HAP-1 (cell line): ENCODE data around the gene NF2.
"Not testable (repeated sequence)": the region's sequence is repeated elsewhere in the genome, so short reads cannot be mapped to it uniquely, and the experiment has no call there.

ENCODE experiments used
- DNase-seq, 2 experiments: peaks; one replicate each; pipeline ENCODE4 v3.0.0-alpha.2; 2016 to 2020; ENCODE audit warnings: low spot score in 2 of 2
- H3K27me3 ChIP-seq: fragments of 250-450 bp; sonication (Bioruptor Pico); 2 replicates; pipeline ENCODE4 v1.5.1; 2020; ENCODE audit warnings: low read depth, mild to moderate bottlenecking, moderate library complexity
- H3K36me3 ChIP-seq: fragments of 250-450 bp; sonication (Bioruptor Pico); replicated peaks from 2 replicates; pipeline ENCODE4 v1.5.1; 2020; ENCODE audit warnings: mild to moderate bottlenecking
- H3K4me1 ChIP-seq: fragments of 250-450 bp; sonication (Bioruptor Pico); 2 replicates; pipeline ENCODE4 v1.5.1; 2020; ENCODE audit warnings: mild to moderate bottlenecking
- H3K4me3 ChIP-seq: fragments of 250-450 bp; sonication (Bioruptor Pico); 2 replicates; pipeline ENCODE4 v1.5.1; 2020; ENCODE audit warnings: mild to moderate bottlenecking, moderate library complexity
- H3K9me3 ChIP-seq: fragments of 250-450 bp; sonication (Bioruptor Pico); 2 replicates; pipeline ENCODE4 v1.5.1; 2020; ENCODE audit warnings: mild to moderate bottlenecking, moderate library complexity
- in situ Hi-C: fragments of 300-500 bp; cut with MboI; formaldehyde crosslinking; loops from 3 replicates; pipeline ENCODE4 v1.14.3; 2020; ENCODE audit warnings: low sequenced_read_pairs, inconsistent platforms, mixed read lengths

The NF2 gene

DNA sequence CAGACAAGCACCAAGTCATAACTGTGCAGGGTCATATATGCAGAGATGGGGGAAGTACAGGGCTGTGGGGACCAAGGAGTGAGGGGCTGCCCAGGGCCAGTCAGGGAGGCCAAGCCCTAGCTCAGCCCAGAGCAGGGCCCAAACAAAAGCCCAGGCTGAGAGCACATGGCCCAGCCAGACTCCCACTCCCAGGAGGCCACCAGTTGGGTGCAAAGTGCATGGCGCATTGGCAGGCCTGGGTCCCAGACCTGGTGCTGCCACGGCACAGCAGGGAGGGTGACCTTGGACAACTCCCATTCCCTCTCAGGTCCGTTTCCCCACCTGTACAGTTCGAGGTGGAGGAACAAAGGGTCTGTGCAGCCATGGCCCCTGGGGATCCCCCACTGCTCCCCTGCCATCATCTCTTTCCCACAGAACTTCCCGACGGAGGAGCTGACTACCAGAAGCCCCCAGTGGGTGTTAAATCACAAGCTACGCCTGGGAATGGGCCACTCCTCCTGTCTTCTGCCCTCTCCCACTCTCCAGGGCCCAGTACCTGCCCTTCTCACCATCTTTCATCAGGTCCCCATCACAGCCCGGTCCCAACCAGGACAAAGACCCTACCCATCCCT, 23.1 kb upstream of the NF2 start:
- Histone ChIP-seq H3K4me1 (peaks cover 8% of the 10 kb centered on the region; the same call in 1 of the 2 replicates), H3K36me3 (peaks cover 4% of the 10 kb centered on the region; the same call in 1 of the 2 replicates), H3K4me3 (peak overlapping the region; percentile 65), H3K27me3 (no peaks in the 10 kb centered on the region), H3K9me3 (no peaks in the 10 kb centered on the region)
- peak in 1 of 2 experiments; percentile 44 for DNase-seq
- in situ Hi-C loops = no loop called here

DNA sequence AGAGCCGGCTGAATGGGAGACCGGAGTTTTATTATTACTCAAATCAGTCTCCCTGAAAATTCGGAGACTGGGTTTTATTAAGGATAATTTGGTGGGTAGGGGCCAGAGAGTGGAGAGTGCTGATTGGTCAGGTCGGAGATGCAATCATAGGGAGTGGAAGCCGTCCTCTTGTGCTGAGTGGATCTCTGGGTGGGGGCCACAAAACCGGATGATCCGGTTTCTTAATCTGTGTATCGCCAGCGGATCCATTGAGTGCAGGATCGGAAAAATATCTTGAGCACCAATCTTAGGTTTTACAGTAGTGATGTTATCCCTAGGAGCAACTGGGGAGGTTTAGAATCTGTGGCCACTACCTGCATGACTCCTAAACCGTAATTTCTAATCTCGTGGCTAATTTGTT, 21.6 kb upstream of the NF2 start:
- Histone ChIP-seq H3K36me3 (peaks cover 4% of the 10 kb centered on the region; the same call in 1 of the 2 replicates), H3K27me3 (no peaks in the 10 kb centered on the region), H3K4me3 (no peak overlapping the region; the same call in 1 of the 2 replicates), H3K4me1 (peaks cover 8% of the 10 kb centered on the region; the same call in 1 of the 2 replicates), H3K9me3 (no peaks in the 10 kb centered on the region)
- in situ Hi-C loops = no loop called here
- no peak for DNase-seq

DNA sequence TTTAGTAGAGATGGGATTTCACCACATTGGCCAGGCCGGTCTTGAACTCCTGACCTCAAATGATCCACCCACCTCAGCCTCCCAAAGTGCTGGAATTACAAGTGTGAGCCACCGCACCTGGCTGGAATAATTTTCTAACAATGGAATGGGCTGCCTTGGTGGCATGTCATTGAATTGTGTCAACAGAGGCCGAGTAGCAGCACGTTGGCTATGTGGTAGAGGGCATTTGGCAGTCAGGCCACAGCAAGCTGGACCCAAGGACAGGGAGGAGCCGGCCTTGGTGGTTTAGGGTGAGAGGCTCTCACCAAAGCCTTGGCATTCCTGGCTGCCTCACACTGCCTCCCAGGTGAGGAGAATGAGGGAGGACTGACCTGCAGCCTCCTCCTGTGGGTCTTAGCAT, 18.5 kb upstream of the NF2 start:
- in situ Hi-C loops = no loop called here
- Histone ChIP-seq H3K27me3 (no peaks in the 10 kb centered on the region), H3K4me3 (no peak overlapping the region), H3K4me1 (peaks cover 4% of the 10 kb centered on the region; the same call in 1 of the 2 replicates), H3K9me3 (no peaks in the 10 kb centered on the region), H3K36me3 (no peaks in the 10 kb centered on the region)
- no peak for DNase-seq

DNA sequence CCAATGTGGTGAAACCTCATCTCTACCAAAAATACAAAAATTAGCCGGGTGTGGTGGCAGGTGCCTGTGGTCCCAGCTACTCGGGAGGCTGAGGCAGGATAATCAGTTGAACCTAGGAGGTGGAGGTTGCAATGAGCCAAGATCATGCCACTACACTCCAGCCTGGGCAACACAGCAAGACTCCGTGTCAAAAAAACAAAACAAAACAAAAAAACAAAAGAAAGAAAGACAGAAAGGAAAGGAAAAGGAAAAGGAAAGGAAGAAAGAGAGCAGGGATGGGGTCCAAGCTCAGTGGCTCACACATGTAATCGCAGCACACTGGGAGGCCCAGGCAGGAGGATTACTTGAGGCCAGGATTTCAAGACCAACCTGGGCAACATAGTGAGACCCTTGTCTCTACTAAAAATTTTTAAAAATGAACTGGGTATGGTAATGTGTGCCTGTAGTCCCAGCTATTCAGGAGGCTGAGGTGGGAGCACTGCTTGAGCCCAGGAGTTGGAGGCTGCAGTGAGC, 17.2 kb upstream of the NF2 start:
- H3K4me1 ChIP-seq, H3K9me3 ChIP-seq, H3K4me3 ChIP-seq, in situ Hi-C loops, H3K36me3 ChIP-seq, H3K27me3 ChIP-seq, DNase-seq: not testable (repeated sequence)

DNA sequence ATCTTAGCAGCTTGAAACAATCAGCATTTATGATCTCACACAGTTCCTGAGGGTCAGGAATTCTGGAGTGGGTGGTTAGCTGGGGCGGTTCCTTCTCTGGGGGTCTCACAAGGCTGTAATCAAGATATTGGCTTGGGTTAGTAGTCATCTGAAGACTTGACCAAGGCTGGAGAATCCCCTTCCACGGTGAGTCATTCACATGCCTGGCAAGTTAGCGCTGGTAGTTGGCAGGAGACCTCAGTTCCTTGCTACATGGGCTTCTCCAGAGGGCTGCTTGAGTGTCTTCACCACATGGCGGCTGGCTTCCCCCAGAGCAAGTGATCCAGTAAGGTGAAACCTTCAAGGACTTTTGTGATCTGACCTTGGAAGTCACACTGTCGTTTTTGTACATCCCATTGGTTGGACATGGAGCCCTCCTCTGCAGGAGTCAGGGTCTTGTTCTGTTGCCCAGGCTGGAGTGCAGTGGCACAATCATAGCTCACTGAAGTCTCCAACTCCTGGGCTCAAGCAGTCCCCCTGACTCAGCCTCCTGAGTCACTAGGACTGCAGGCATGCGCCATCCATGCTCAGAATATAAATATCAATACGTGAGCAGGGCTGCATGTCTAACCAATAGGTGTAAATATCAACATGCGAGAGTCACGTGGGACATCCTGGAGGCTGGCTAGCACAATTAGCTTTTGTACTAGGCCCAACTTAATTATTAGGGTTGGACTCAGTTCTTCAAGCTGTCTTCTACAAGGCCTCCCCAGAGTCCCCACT, 15.3 kb upstream of the NF2 start:
- H3K9me3 ChIP-seq = no peaks in the 10 kb centered on the region
- DNase-seq = no peak
- H3K4me1 ChIP-seq = no peaks in the 10 kb centered on the region
- no peaks in the 10 kb centered on the region for H3K36me3 ChIP-seq
- no peaks in the 10 kb centered on the region for H3K27me3 ChIP-seq
- in situ Hi-C loops = no loop called here
- H3K4me3 ChIP-seq = no peak overlapping the region

DNA sequence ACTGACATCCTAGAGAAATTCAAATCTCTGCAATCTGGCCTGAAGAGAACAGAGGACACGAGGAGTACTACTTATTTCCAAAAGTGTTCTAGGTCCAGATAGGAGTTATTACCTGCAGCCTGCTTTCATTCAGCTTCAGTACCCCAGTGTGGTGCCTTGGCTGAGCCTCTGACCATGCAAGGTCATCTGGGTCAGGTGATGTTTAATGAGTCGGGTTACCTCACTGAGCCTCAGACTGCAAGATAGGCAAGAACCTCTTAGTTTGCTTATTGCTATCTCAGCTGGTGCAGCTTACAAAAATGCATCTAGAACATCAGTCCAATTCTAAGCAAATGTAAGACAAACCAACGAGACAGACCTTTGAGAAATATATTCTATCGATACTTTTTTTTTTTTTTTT, 9.5 kb upstream of the NF2 start:
- in situ Hi-C loops = no loop called here
- H3K9me3 ChIP-seq = no peaks in the 10 kb centered on the region
- no peaks in the 10 kb centered on the region for H3K36me3 ChIP-seq
- no peak overlapping the region for H3K4me3 ChIP-seq
- H3K4me1 ChIP-seq = no peaks in the 10 kb centered on the region
- no peaks in the 10 kb centered on the region for H3K27me3 ChIP-seq
- DNase-seq = no peak

DNA sequence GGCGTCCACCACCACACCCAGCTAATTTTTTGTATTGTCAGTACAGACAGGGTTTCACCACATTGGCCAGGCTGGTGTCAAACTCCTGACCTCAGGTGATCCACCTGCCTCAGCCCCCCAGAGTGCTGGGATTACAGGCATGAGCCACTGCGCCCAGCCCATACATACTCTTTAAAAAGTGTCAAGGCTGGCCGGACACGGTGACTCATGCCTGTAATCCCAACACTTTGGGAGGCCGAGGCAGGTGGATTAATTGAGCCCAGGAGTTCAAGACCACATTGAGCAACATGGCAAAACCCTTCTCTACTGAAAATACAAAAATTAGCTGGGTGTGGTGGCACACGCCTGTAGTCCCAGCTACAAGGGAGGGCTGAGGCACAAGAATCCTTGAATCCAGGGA, 9.0 kb upstream of the NF2 start:
- H3K9me3 ChIP-seq, in situ Hi-C loops, DNase-seq, H3K36me3 ChIP-seq, H3K27me3 ChIP-seq, H3K4me3 ChIP-seq, H3K4me1 ChIP-seq: not testable (repeated sequence)

DNA sequence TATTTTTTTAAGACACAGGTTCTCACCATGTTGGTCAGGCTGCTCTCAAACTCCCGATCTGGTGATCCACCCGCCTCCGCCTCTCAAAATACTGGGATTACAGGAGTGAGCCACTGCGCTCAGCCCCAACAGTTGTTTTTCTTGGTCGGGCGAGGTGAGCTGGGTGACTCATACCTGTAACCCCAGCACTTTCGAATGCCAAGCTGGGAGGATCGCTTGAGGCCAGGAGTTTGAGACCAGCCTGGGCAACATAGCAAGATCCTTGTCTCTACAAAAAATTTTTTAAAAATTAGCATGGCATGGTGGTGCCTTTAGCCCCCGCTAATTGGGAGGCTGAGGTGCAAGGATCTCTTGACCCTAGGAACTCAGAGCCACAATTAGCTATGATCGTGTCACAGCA, 7.0 kb upstream of the NF2 start:
- no peak for DNase-seq
- H3K4me1 ChIP-seq = no peaks in the 10 kb centered on the region
- H3K9me3 ChIP-seq = no peaks in the 10 kb centered on the region
- H3K27me3 ChIP-seq = no peaks in the 10 kb centered on the region
- in situ Hi-C loops = no loop called here
- no peak overlapping the region for H3K4me3 ChIP-seq
- H3K36me3 ChIP-seq = no peaks in the 10 kb centered on the region

DNA sequence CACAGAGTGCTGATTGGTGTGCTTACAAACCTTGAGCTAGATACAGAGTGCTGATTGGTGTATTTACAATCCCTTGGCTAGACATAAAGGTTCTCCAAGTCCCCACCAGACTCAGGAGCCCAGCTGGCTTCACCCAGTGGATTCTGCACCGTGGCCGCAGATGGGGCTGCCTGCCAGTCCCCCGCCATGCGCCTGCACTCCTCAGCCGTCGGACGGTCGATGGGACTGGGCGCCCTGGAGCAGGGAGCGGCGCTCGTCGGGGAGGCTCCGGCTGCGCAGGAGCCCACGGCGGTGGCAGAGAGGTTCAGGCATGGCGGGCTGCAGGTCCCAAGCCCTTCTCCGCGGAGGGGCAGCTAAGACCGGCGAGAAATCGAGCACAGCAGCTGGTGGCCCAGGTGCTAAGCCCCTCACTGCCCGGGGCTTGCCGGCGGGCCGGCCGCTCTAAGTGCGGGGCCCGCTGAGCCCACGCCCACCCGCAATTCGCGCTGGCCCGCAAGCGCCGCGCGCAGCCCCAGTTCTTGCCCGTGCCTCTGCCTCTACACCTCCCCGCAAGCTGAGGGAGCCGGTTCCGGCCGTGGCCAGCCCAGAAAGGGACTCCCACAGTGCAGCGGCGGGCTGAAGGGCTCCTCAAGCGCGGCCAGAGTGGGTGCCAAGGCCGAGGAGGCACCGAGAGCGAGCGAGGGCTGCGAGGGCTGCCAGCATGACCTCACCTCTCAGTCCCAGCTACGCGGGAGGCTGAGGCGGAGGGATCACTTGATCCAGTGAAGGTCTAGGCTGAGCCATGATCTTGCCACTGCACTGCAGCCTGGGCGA, 5.4 kb upstream of the NF2 start:
- H3K4me3 ChIP-seq, in situ Hi-C loops, DNase-seq, H3K36me3 ChIP-seq, H3K4me1 ChIP-seq, H3K27me3 ChIP-seq, H3K9me3 ChIP-seq: not testable (repeated sequence)

DNA sequence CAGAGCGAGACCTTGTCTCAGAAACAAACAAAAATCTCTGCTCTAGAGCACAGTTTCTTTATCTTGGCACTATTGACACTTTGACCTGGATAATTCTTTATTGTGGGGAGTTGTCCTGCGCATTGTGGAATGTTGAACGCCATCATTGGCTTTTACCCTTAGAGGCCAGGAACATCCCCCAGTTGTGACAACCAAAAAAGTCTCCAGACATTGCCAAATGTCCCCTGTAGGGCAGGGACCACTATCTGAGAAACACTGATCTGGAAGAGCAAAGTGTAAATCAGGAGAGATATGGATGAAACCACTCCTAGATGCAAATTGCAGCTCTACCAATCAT, 4.8 kb upstream of the NF2 start:
- no peaks in the 10 kb centered on the region for H3K9me3 ChIP-seq
- in situ Hi-C loops = no loop called here
- H3K27me3 ChIP-seq = no peaks in the 10 kb centered on the region
- no peaks in the 10 kb centered on the region for H3K36me3 ChIP-seq
- DNase-seq = no peak
- no peak overlapping the region for H3K4me3 ChIP-seq
- H3K4me1 ChIP-seq = peaks cover 5% of the 10 kb centered on the region; the same call in 1 of the 2 replicates

DNA sequence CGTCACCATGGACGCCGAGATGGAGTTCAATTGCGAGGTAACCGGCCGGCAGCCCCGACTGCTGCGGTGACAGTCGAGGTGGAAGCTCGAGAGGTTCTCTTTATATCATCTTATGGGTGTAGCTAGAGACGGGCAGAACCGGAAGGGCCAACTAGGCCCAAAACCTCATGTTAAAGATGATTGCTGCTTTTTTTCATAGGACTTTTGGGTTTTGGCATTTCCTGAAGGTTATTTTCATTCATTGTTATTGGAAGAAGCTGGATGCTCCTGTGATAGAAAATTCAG, 585 bp downstream of the NF2 start:
- no peak for DNase-seq
- peaks cover 6% of the 10 kb centered on the region; the same call in 1 of the 2 replicates for H3K36me3 ChIP-seq
- in situ Hi-C loops = no loop called here

DNA sequence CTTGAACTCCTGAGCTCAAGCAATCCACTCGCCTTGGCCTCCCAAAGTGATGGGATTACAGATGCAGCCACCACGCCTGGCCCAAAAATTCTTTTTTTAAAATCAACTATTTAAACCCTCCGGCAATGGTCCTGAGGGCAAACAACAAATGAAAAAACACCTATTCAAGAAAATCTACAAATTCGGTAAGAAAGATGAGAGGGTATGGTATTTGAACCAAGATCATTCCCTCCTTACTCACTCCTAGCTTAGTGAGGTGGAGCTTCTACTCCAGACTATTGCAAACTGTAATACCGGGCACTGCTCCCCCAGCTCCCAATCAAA, 2.1 kb downstream of the NF2 start:
- Histone ChIP-seq H3K9me3 (0 out of 2 replicates have a peak, but pooled peaks cover 2% of the 10 kb centered on the region), H3K4me3 (no peak overlapping the region), H3K27me3 (no peaks in the 10 kb centered on the region), H3K4me1 (peaks cover 25% of the 10 kb centered on the region), H3K36me3 (peaks cover 6% of the 10 kb centered on the region; the same call in 1 of the 2 replicates)
- no peak for DNase-seq
- in situ Hi-C loops = no loop called here

More for the DNA sequence above, 585 bp downstream of the NF2 start:
- H3K4me3 ChIP-seq = peak overlapping the region; percentile 69
- H3K9me3 ChIP-seq = no peaks in the 10 kb centered on the region
- H3K4me1 ChIP-seq = peaks cover 25% of the 10 kb centered on the region
- H3K27me3 ChIP-seq = no peaks in the 10 kb centered on the region

DNA sequence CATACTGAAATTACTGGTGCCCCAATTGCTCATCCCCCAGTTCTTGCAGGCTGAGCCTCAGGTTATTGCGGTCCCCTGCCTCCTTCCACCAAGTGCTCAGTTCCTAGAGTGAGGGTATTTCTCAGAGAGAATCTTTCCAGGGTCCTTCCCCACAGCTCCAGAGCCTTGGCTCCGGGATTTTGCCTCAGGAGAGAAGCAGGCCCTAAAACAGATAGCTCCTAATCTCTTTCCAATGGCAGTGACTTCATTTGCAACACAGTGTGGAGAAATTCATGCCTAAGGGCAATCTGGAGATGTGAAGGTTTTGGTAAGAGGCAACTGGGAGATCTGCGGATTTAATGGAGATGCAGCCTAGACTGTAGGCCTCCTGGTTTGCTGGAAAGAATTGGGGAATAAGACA, 2.9 kb downstream of the NF2 start:
- H3K4me3 ChIP-seq = no peak overlapping the region
- H3K9me3 ChIP-seq = peaks cover 7% of the 10 kb centered on the region; the same call in 1 of the 2 replicates
- peak; percentile 55 to 67 for DNase-seq
- peaks cover 6% of the 10 kb centered on the region; the same call in 1 of the 2 replicates for H3K36me3 ChIP-seq
- no peaks in the 10 kb centered on the region for H3K27me3 ChIP-seq
- peaks cover 25% of the 10 kb centered on the region for H3K4me1 ChIP-seq
- in situ Hi-C loops = no loop called here

DNA sequence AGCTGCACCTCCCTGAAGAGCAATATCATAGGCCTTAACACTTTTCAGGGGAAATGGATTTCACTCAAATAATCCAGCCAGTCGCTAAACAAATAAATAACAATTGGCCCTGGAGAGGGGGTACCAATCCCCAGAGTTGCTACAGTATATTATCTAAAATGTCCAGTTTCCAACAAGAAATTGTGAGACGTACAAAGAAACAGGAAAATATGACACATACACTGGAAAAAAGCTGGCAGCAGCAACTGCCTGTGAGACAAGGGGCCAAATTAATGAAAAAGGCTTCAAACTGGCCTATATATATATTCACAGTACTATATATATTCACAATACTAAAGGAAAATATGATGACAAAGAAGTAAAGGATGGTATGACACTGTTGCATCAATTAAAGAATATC, 4.0 kb downstream of the NF2 start:
- no peak overlapping the region for H3K4me3 ChIP-seq
- H3K27me3 ChIP-seq = no peaks in the 10 kb centered on the region
- peaks cover 25% of the 10 kb centered on the region for H3K4me1 ChIP-seq
- DNase-seq = no peak
- peaks cover 6% of the 10 kb centered on the region; the same call in 1 of the 2 replicates for H3K36me3 ChIP-seq
- in situ Hi-C loops = no loop called here
- H3K9me3 ChIP-seq = peaks cover 7% of the 10 kb centered on the region; the same call in 1 of the 2 replicates
